A673 (cell line): ENCODE measurements around the gene NR1D1.

Experiments
- EZH2 ChIP-seq: fragments of 200-600 bp; sonication (generic); IDR thresholded peaks from 2 replicates; pipeline ENCODE4 v1.6.1; 2017; ENCODE audit warnings: borderline replicate concordance, low read depth, mild to moderate bottlenecking, mixed read lengths, antibody characterized with exemption, low read length; ENCODE audit not compliant: poor library complexity, severe bottlenecking
- TF ChIP-seq, protein P1 (sequence below): fragments of 300-800, 200-600 bp; sonication (generic); conservative IDR thresholded peaks from 2 replicates; pipeline ENCODE4 v1.5.1; 2017; ENCODE audit warnings: low read depth, mild to moderate bottlenecking, antibody characterized with exemption, low read length, moderate library complexity, mixed read lengths

DNA sequence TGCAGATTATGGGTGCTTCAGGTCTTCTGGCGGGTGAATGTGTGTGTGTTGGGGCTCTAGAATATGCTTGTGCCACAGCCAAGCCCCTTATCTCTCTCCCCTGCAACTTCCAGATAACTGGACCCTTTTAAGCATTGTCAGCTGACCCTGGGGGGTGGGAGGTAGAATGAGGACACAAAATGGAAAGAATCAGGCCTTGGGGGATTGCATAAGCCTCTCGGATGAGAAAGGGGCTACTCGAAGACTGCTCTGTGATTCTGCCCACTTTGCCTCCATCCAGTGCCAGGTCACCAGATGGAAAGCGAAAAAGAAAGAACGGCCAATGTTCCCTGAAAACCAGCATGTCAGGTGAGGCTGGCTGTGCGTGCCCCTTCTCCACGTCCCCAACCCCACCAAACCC, 23.8 kb downstream of the NR1D1 start:
- TF ChIP-seq, protein P1, sequence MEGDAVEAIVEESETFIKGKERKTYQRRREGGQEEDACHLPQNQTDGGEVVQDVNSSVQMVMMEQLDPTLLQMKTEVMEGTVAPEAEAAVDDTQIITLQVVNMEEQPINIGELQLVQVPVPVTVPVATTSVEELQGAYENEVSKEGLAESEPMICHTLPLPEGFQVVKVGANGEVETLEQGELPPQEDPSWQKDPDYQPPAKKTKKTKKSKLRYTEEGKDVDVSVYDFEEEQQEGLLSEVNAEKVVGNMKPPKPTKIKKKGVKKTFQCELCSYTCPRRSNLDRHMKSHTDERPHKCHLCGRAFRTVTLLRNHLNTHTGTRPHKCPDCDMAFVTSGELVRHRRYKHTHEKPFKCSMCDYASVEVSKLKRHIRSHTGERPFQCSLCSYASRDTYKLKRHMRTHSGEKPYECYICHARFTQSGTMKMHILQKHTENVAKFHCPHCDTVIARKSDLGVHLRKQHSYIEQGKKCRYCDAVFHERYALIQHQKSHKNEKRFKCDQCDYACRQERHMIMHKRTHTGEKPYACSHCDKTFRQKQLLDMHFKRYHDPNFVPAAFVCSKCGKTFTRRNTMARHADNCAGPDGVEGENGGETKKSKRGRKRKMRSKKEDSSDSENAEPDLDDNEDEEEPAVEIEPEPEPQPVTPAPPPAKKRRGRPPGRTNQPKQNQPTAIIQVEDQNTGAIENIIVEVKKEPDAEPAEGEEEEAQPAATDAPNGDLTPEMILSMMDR, result no peak
- no peak for TF ChIP-seq EZH2
